ENCODE data around the gene MORN1.

MORN1 gene

GRCh38 chr1:2337501-2337900, 53.9 kb downstream of the MORN1 start:
- no peaks in the 10 kb centered on the region for H3K79me2 ChIP-seq (ENCODE audit: low read length)
- no peak overlapping the region for H3K4me2 ChIP-seq (ENCODE audit: low read length)
- no peaks in the 10 kb centered on the region for H3K36me3 ChIP-seq (replicated peaks; ENCODE audit: low read depth, low read length)
- no peak overlapping the region for H3K4me3 ChIP-seq (ENCODE audit: low read length)
- H2AFZ ChIP-seq (ENCODE audit: low read depth, low read length), result no peak overlapping the region
- H3K27ac ChIP-seq (ENCODE audit: low read length), result no peak overlapping the region
- H3K9me3 ChIP-seq (ENCODE audit: insufficient read depth, low read length), result no peaks in the 10 kb centered on the region
- H4K20me1 ChIP-seq (ENCODE audit: insufficient read depth, low read length), result no peaks in the 10 kb centered on the region
- H3K27me3 ChIP-seq (ENCODE audit: low read depth, low read length), result no peaks in the 10 kb centered on the region
- H3K4me1 ChIP-seq (ENCODE audit: low read length), result no peaks in the 10 kb centered on the region
- TF ChIP-seq CTCF (IDR thresholded peaks at IDR 0.05; ENCODE audit: low read depth, low read length) (no peak), EZH2phosphoT487 (IDR thresholded peaks at IDR 0.05; ENCODE audit: low read depth) (no peak)
- no peak overlapping the region for H3K9ac ChIP-seq (ENCODE audit: low read length)

- Histone ChIP-seq H3K9me3 (ENCODE audit: insufficient read depth, low read length) (no peaks in the 10 kb centered on the region), H4K20me1 (ENCODE audit: insufficient read depth, low read length) (no peaks in the 10 kb centered on the region), H3K4me2 (ENCODE audit: low read length) (no peak overlapping the region), H3K36me3 (replicated peaks; ENCODE audit: low read depth, low read length) (no peaks in the 10 kb centered on the region), H3K9ac (ENCODE audit: low read length) (no peak overlapping the region), H3K4me1 (ENCODE audit: low read length) (no peaks in the 10 kb centered on the region), H3K79me2 (ENCODE audit: low read length) (no peaks in the 10 kb centered on the region), H2AFZ (ENCODE audit: low read depth, low read length) (no peak overlapping the region), H3K27me3 (ENCODE audit: low read depth, low read length) (no peaks in the 10 kb centered on the region), H3K27ac (ENCODE audit: low read length) (no peak overlapping the region), H3K4me3 (ENCODE audit: low read length) (no peak overlapping the region)
- TF ChIP-seq CTCF (IDR thresholded peaks at IDR 0.05; ENCODE audit: low read depth, low read length) (no peak), EZH2phosphoT487 (IDR thresholded peaks at IDR 0.05; ENCODE audit: low read depth) (no peak)
Observed at GRCh38 chr1:2337081-2337480, 54.3 kb downstream of the MORN1 start.

GRCh38 chr1:2336499-2336898, 54.9 kb downstream of the MORN1 start:
- no peaks in the 10 kb centered on the region for H3K4me1 ChIP-seq (ENCODE audit: low read length)
- H3K9ac ChIP-seq (ENCODE audit: low read length), result no peak overlapping the region
- TF ChIP-seq EZH2phosphoT487 (IDR thresholded peaks at IDR 0.05; ENCODE audit: low read depth), result no peak
- no peak for TF ChIP-seq CTCF (IDR thresholded peaks at IDR 0.05; ENCODE audit: low read depth, low read length)
- no peaks in the 10 kb centered on the region for H3K36me3 ChIP-seq (replicated peaks; ENCODE audit: low read depth, low read length)
- no peak overlapping the region for H2AFZ ChIP-seq (ENCODE audit: low read depth, low read length)
- no peaks in the 10 kb centered on the region for H3K79me2 ChIP-seq (ENCODE audit: low read length)
- H3K4me2 ChIP-seq (ENCODE audit: low read length), result no peak overlapping the region
- no peaks in the 10 kb centered on the region for H3K27me3 ChIP-seq (ENCODE audit: low read depth, low read length)
- H3K9me3 ChIP-seq (ENCODE audit: insufficient read depth, low read length), result no peaks in the 10 kb centered on the region
- H3K27ac ChIP-seq (ENCODE audit: low read length), result no peak overlapping the region
- H4K20me1 ChIP-seq (ENCODE audit: insufficient read depth, low read length), result no peaks in the 10 kb centered on the region
- no peak overlapping the region for H3K4me3 ChIP-seq (ENCODE audit: low read length)

GRCh38 chr1:2335721-2336455, 55.5 kb downstream of the MORN1 start:
- no peaks in the 10 kb centered on the region for H3K36me3 ChIP-seq (replicated peaks; ENCODE audit: low read depth, low read length)
- no peaks in the 10 kb centered on the region for H3K79me2 ChIP-seq (ENCODE audit: low read length)
- no peak overlapping the region for H3K27ac ChIP-seq (ENCODE audit: low read length)
- TF ChIP-seq EZH2phosphoT487 (IDR thresholded peaks at IDR 0.05; ENCODE audit: low read depth) (no peak), CTCF (IDR thresholded peaks at IDR 0.05; ENCODE audit: low read depth, low read length) (no peak)
- no peaks in the 10 kb centered on the region for H3K27me3 ChIP-seq (ENCODE audit: low read depth, low read length)
- no peaks in the 10 kb centered on the region for H3K9me3 ChIP-seq (ENCODE audit: insufficient read depth, low read length)
- no peak overlapping the region for H3K9ac ChIP-seq (ENCODE audit: low read length)
- no peak overlapping the region for H3K4me2 ChIP-seq (ENCODE audit: low read length)
- H4K20me1 ChIP-seq (ENCODE audit: insufficient read depth, low read length), result no peaks in the 10 kb centered on the region
- no peak overlapping the region for H3K4me3 ChIP-seq (ENCODE audit: low read length)
- H2AFZ ChIP-seq (ENCODE audit: low read depth, low read length), result no peak overlapping the region
- H3K4me1 ChIP-seq (ENCODE audit: low read length), result no peaks in the 10 kb centered on the region

Measured in OCI-LY3 (cell line).